NCI-H1417 (cell line): ENCODE measurements around the gene GADL1.

Source experiments
- DNase-seq, 3 experiments: peaks; one replicate each; lab custom pipeline; 2025; lab: John Stamatoyannopoulos, UW

GADL1 gene

DNA sequence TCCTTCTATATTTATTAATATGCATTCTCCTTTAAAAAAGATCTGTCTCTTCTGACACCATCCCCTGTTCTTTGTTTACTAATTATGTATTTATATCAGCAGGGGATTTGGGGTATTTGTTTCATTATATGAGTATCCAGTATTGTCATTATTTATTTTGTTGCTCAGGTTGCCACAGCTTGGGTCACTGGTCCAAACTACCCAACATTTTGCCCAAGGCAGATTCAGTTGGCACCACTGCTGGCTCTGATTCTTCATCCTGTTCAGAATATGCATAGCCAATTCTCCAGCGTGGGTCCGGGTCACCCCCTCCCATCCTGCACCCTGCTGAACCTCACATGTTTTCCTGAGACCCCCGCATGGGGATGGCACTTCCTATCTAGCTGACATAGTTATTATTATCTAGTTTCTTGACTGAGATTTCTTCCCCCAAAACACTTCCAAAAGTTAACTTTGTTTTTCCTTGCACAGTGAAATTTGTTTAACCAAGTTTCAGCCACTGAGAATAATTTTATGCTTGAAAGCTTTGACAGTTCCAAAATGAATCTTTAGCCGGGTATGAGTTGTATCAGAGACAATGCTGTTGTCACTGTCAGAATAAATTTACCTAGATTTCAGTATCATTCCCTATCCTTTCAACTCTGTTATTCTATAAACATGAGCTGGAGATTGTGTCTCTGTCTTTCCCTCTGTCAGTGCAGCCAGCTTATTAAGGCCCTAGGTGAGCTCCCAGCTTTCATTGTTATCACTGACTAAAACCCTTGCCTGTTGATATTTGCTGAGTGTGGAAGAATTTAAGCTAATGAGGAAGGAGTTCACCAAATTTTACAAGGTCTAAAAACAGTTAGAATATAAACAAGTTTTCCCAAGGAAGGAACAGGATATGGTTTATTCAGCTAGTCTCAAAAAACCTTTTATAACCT lies 217.8 kb downstream of the GADL1 start:
- no peak for DNase-seq
